Stimulated activated CD4-positive, alpha-beta T cell treated with anti-CD3 and anti-CD28 coated beads, Interleukin-4, amount 100 ng/mL, for 24 hours (primary cell): ENCODE measurements around the gene APLNR.
"Not testable (repeated sequence)": the region's sequence is repeated elsewhere in the genome, so short reads cannot be mapped to it uniquely, and the experiment has no call there.

Experiments used
- DNase-seq: peaks from one replicate; pipeline ENCODE4 v3.0.0-alpha.2; 2020

Gene APLNR

DNA sequence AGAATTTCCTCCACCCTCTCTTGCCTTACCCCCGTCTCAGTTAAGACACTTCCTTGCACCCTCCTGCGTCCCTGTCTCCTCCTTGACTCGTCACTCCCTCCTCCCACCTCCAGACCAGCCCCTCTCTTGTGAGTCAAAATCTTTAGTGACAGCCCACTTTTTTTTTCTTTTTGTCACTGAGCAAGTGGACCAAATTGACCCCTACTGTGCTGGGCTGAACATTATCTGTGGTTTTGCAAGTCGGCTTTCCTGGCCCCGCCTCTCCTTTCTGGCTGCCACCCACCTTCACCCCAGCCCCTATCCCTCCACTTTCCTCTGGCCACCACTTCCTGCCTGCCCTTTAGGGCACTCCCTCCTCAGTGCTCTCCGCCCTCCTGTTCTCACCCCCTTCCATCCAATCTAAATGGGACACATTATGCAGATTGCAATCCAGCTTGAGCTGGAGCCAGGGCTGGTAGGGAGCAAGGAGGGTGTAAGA is at the start of gene APLNR:
APLNR (minus strand) TSS at position 47 of the 478 bp plus-strand sequence. CDS start 246 bp downstream, outside the sequence.
- no peak for DNase-seq

DNA sequence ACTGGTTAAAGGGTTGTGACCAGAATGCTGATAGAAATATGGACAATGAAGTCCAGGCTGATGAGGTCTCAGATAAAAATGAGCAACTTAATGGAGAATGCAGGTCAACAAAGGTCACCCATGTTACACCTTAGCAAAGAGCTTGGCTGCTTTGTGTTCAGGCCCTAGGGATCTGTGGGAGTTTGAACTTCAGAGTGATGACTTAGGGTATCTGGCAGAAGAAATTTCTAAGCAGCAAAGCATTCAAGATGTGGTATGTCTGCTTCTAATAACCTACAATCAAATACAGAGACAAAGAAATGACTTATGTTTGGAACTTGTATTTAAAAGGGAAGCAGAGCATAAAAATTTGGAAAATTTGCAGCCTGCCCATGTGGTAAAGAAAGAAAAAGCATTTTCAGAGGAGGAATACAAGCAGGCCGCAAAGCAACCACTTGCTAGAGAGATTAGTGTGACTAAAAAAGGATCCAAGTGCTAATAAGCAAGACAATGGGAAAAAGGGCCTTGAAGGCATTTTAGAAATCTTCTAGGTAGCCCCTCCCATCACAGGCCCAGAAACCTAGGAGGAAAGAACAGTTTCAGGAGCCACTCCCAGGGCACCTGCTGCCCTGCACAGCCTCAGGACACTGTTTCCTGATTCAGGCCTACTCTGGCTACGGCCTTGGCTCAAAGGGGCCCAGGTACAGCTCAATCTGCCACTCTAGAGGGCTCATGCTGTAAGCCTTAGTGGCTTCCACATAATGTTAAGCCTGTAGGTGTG is 46.4 kb upstream of the APLNR start:
- DNase-seq, result no peak

GRCh38 chr11:57281546-57281945 is 44.5 kb upstream of the APLNR start:
- DNase-seq, result not testable (repeated sequence)

DNA sequence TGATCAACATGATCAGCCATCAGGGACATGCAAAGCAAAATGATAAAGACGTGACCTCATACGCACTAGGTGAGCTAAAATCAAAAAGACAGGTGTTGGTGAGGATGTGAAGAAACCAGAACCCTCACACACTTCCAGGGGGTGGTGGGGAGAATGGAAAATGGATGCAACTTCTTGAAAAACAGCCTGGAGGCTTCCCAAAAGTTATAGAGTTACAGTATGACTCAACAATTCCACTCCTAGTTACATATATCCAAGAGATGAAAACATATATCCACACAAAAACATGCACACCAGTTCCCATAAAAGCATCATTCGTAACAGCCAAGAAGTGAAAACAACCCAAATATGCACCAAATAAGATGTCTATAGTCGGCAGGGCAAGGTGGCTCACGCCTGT is 42.1 kb upstream of the APLNR start:
- DNase-seq, result no peak

DNA sequence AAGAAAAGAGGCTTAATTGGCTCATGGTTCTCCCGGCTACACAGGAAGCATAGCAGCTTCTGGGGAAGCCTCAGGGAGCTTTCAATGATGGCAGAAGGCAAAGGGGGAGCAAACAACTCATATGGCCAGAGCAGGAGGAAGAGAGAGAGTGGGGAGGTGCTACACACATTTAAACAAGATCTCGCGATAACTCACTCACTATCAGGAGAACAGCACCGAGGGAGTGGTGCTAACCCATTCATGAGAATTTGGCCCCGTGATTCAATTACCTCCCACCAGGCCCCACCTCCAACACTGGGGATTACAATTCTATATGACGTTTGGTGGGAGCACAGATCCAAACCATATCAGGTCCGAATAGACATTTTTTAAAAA is 41.7 kb upstream of the APLNR start:
- DNase-seq, result no peak

DNA sequence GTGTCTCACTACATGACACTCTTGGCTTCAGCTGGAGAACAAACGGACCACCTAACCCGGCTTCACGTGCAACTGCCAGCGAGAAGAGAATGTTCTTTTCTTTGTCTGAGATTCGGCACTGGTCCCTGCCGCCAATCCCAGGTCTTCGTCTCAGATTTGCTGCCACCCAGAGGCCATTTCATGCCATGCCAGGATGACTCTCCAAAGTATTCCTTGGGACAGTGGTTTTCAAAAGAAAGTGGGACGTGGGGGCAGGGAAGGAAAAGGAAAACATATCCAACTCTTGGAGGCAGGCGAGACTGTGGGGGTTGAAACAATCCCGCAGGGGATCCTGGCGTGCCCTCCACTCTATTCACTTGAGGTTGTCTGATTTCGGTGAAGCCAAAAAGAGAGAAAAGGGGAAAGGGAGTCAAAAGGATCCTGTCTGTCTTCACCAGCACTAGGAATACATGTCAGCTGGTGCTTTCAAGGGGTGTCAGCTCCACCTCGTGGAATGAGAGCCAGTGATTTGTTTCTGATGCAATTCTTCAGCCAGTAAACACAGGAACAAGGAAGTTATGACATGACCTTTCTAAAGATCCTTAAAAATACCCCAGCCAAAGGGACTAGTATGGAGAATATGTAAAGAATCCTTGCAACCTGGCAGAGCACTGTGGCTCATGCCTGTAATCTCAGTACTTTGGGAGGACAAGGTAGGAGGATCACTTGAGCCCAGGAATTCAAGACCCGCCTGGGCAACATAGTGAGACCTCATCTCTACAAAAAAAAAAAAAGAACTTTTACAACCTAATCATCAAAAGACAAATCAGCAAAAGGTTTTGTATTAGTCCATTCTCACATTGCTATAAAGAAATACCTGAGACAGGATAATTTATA is 41.0 kb upstream of the APLNR start:
- peak; percentile 21 for DNase-seq

- no peak for DNase-seq
Measured at GRCh38 chr11:57276971-57277675, 40.1 kb upstream of the APLNR start.

GRCh38 chr11:57276169-57276970 is 39.3 kb upstream of the APLNR start:
- no peak for DNase-seq

DNA sequence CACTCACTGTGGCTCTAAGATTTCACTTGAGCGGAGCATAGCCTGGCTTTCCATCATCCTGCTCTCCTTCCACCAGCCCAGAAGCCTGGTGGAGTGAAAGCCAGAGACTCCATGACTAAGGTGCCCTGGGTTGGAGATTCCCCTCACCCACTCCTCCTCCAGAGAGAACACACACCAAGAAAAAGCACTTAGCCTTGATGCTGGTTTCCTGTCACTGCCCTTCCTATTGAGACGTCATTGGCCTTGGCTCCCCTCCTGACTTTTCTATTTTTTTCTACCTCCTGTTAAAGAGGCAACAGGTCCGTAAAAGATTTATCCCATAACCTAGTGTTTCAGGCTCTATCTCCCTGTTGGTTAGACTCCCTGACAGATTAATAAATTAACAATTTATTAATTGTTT is 38.5 kb upstream of the APLNR start:
- no peak for DNase-seq

DNA sequence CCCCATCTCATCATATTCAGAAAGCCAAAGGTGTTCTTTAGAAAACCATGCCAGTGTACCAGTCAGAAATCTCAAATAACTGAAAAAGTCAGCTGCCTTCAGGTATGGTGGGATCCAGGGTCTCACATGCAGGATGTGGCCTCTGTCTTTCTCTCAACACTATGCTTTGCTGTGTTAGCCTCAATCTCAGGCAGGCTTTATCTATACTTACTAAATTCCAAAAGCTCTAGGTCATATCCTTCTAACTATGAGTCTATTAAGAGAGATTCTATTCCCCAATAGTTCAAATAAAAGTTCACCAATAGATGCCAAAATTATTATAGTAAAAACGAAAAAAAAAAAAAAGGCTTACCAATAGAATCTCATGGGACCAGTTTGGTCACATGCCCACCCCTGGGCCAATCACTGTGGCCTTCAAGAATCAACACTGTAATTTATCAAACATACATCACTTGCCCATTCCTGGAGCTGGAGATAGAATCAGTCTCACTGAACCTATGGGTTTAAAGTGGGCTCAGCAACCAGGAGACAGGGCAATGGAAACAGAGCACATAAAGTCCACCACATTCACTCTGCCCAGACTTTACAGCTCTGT is 38.0 kb upstream of the APLNR start:
- no peak for DNase-seq

DNA sequence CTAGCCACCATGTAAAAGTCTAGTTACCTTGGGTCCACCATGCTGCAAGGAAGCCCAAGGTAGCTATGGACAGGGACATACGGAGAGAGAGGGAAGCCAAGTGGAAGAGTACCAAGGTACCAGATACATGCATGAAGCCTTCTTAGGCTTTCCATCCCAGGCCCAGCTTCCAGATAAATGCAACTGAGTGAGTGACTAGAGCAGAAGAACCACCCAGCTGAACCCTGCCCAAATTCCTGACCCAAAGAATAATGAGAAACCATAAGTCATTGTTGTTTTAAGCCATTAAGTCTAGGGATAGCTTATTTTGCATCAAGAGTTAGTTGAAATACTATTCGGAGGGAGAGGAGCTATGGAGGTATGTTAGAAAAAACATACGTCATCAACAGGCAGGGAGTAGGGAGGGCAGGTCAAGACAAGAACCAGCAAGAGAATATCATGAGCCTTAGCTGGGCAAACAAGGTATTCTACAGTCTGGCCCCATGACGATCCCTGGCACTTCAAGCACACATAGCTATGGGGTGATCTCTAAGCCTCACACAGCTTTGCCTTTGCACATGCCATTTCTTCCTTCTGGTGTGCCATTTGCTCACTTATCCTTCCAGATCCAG is 36.5 kb upstream of the APLNR start:
- no peak for DNase-seq

DNA sequence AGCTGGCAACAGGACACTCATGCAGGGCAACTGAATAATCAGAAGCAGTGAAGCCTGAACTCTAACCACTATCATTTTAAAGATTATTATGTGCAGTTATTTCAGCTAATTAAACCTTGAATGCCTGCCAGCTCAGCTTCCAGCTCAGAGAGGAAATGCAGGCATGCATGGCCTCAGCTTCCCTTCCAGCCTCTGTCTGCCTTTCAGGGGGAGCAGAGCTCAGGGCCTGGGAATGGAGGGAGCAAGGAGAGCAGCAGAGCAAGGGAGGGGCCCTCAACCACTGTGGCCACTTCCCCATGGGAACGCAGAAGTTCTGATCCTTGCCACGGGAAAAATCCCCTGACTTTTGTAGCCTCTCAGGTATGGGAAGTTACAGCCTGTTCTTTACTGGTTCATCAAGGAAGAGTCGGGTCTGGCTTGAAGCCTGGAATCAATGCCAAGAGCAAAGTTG is 32.5 kb upstream of the APLNR start:
- DNase-seq, result no peak

DNA sequence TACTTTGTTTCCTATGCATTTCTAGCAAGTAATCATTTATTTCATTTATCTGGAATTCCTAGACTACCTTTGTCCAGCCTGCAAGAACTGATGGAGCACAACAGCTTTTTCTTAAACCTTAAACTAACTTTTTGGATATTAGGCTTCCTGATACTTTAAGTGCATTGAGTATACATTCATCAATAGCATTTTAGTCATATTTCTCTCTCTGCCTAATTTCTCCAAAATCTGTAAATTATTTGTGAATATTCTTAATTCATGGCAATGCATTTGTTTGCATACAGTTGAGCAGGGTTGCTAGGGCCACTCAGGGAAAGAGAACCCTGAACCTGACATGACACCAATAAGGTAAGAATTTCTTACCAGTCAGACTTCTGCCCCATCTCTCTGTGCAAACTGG is 29.1 kb upstream of the APLNR start:
- no peak for DNase-seq

GRCh38 chr11:57263351-57263750 is 26.3 kb upstream of the APLNR start:
- DNase-seq, result no peak

DNA sequence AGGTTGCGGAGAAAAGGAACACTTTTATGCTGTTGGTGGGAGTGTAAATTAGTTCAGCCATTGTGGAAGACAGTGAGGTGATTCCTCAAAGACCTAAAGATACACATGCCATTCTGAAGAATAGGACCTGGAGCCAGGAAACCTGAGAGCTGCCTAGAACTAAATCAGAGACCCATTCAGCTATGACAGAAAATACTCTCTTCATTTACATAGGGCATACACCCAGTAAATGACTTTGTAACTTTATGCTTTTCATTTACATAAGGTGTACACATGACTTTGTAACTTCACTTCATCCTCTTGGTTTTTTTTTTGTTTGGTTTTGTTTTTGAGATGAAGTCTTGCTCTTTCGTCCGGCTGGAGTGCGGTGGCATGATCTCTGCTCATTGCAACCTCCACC is 25.1 kb upstream of the APLNR start:
- DNase-seq, result no peak

GRCh38 chr11:57260937-57261783 is 24.1 kb upstream of the APLNR start:
- no peak for DNase-seq

GRCh38 chr11:57256119-57256518 is 19.1 kb upstream of the APLNR start:
- no peak for DNase-seq

DNA sequence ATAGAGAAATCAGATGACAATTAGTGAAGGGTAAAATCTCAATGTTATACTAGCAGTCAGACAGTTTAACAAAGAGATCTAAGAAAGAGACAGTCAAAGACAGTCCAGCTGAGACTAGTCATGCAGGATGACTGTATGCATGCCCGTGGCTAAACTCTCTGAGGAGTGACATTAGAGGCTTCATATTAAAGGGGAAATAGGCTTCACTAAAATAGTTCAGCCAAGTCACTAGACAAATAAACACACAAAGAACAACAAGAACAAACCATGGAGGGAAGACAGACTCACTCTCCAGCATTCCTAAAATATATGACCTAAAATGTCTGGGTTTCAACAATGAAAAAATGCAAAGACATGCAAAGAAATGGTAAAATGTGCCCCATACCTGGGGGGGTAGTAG is 18.6 kb upstream of the APLNR start:
- no peak for DNase-seq

DNA sequence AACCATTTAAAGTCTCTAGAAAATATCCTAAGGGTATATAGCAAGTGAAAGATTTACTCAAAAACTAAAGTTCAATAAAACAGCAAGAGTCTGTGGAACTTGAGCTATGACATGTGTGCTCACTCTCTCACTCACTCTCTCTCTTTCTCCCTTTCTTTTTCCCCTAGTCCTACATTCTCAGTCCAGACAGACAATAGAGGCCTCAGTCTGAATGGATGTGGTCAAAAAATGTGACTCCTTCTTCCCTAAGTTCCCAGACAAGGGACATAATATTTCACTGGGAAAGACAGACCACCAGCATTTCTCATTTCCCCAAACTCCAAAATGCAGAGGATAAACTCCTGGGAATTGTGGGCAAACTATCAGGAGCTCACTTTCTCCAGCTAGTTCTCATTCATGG is 17.6 kb upstream of the APLNR start:
- no peak for DNase-seq

GRCh38 chr11:57251491-57252104 is 14.5 kb upstream of the APLNR start:
- no peak for DNase-seq
